ENCODE data around the gene SMLR1. TPM values are rescaled to one million over a fixed set of nuclear protein-coding genes. Genes with fewer than 3 reads are reported as not detected.

Gene SMLR1
- total RNA-seq, 1 donor from 2014 or later = not detected

Other genes starting within 250 kb of the SMLR1 start
- gene EPB41L2, start 235.8 kb downstream of the SMLR1 start, total RNA-seq = 29.2 and 30.8 TPM in 2 replicates

All from T-helper 1 cell treated with Interleukin-12 subunit alpha and Interleukin-12 subunit beta and Interleukin-4 antibody, amounts not matched to agents 30 ng/mL and 1 ng/mL, for 36 hours (primary cell).